HG03135 (cell line): Measurements from ENCODE around the gene SERPINE1.
"Not testable (repeated sequence)": the region's sequence is repeated elsewhere in the genome, so short reads cannot be mapped to it uniquely, and the experiment has no call there.

ENCODE experiments used
- ATAC-seq: cut with Tn5 transposase; IDR thresholded peaks from one replicate; pipeline ENCODE4 v1.9.1; 2021; ENCODE audit warnings: mild to moderate bottlenecking, moderate library complexity; ENCODE audit not compliant: unreplicated experiment

The SERPINE1 gene

DNA sequence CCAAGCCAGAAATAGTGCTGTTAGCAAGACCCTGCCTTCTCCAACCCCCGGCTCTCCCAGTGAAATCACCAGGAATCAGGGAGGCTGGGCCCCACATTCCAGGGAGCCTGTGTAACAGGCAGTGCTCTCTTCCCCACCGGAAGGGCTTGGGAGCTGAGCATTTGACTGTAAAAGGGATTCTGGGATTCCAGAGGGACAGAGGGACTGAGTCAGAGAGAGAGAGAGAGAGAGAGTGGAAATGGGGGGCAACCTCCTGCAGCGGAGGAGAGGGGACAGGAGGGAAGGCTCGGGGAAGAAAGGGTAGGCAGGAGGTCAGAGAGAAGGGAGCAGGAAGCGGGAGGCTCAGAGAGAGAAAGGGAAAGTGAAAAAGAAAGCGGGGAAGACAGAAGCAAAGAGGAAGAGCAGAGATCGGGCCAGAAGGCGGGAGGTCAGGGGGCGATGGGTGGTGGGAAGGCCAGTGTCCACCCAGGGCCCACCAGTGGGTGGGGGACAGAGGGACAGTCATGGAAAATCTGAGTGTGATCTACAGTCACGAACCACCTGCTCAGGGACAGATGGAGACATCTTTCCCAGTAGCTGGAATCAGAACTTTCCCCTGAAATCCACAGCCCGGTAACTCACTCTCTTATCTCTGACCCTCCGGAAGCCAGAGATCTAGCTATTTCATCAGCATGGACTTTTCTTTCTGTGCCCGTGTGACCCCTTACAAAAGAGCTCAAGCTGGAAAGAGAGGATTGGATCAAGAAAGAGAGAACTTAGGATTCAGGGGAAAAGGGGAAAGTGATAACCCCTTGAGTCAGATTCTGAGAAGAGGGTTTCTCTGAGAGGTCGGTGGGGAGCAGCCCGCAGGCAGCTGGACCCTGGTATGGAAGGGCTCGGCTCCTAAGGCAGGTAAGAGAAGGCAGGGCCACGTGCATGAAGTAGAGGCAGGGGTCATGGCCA lies 4.6 kb upstream of the SERPINE1 start:
- ATAC-seq: no peak

DNA sequence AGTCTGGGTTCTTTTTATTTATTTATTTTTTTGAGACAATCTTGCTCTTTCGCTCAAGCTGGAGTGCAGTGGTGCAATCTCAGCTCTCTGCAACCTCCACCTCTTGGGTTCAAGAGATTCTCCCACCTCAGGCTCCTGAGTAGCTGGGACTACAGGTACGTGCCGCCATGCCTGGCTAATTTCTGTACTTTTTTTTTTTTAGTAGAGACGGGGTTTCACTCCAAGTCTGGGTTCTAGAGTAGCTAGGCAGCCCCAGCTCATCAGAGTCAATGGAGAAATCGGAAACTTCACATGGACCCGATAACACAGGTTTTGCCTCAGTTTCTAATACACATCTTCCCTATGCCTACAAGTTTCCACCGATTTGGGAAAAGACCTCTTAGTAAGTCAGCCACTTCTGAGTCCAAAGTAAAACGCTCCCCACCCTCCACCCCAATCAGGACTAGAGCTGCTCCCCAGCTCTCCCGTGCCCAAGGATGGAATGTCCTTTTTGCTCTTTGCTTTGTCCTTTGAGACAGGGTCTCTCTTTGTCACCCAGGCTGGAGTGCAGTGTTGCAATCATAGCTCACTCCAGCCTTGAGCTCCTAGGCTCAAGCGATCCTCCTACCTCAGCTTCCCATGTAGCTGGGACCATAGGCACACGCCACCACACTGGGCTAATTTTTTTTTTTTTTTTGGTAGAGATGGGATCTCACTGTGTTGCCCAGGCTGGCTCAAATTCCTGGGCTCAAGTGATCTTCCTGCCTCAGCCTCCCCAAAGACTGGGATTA lies 3.8 kb upstream of the SERPINE1 start:
- no peak for ATAC-seq

DNA sequence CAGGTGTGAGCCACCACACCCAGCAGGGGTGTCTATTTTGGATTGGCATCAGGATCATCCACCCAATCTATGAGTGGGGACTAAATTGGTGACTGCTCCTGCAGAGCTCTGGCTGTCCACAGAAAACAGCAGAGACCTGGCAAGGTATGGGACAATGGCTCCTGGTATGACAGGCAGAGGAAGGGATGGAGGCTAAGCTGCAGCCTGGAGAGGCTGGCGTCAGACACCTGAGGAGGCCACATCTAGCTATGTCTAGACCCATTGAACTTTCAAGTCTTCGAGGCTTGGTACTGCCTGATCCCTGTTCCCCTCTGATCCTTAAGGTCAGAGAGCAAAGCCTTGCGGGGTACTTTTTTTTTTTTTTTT lies 3.2 kb upstream of the SERPINE1 start:
- no peak for ATAC-seq

DNA sequence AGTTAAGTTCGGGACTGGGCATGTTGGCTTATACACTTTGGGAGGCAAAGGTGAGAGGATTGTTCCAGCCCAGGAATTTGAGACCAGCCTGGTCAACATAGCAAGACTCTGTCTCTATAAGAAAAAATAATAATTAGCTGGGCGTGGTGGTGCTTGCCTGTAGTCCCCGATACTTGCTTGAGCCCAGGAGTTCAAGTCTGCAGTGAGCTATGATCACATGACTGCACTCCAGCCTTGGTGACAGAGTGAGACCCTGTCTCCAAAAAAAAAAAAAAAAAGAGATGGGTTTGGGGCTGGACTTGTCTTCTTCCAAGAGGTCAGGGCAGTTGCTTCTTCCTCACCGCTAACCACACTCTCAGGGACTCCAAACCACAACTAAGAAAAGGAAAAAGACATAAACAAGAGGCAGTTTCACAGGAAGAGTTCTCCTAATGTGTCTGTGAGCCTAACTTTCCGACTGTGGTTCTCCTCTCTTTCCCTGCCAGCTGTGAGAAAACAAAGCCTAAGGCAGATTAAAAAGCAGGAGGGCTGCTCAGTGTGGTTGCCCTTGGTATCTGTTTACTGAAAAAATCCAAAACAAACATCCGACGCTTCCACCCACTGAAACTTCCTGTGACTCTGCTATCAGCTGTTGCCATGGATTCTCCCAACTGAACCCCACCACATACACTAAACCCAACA lies 2.4 kb upstream of the SERPINE1 start:
- no peak for ATAC-seq

DNA sequence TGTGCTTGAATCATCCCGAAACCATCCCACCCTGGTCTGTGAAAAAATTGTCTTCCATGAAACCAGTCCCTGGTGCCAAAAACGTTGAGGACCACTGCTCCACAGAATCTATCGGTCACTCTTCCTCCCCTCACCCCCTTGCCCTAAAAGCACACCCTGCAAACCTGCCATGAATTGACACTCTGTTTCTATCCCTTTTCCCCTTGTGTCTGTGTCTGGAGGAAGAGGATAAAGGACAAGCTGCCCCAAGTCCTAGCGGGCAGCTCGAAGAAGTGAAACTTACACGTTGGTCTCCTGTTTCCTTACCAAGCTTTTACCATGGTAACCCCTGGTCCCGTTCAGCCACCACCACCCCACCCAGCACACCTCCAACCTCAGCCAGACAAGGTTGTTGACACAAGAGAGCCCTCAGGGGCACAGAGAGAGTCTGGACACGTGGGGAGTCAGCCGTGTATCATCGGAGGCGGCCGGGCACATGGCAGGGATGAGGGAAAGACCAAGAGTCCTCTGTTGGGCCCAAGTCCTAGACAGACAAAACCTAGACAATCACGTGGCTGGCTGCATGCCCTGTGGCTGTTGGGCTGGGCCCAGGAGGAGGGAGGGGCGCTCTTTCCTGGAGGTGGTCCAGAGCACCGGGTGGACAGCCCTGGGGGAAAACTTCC lies 784 bp upstream of the SERPINE1 start:
- peak; percentile 55 for ATAC-seq

DNA sequence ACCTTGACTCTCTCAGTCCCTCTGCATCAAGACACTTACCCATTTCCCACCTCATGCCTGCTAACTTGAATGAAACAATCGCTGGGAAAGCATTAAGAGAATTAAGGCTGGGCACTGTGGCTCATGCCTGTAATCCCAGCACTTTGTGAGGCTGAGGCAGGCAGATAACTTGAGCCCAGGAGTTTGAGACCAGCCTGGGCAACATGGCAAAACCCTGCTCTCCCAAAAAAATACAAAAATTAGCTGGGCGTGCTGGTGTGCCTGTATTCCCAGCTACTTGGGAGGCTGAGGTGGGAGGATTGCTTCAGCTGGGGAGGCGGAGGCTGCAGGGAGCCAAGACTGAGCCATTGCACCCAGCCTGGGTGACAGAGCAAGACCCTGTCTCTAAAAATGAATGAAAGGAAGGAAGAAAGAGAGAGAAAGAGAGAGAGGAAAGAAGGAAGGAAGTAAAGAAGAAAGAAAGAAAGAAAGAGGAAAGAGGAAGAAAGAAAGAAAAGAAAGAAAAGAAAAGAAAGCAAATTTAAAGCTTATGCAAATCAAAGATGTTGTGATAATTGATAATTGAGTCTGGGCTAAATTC lies 646 bp downstream of the SERPINE1 start:
- ATAC-seq: no peak

DNA sequence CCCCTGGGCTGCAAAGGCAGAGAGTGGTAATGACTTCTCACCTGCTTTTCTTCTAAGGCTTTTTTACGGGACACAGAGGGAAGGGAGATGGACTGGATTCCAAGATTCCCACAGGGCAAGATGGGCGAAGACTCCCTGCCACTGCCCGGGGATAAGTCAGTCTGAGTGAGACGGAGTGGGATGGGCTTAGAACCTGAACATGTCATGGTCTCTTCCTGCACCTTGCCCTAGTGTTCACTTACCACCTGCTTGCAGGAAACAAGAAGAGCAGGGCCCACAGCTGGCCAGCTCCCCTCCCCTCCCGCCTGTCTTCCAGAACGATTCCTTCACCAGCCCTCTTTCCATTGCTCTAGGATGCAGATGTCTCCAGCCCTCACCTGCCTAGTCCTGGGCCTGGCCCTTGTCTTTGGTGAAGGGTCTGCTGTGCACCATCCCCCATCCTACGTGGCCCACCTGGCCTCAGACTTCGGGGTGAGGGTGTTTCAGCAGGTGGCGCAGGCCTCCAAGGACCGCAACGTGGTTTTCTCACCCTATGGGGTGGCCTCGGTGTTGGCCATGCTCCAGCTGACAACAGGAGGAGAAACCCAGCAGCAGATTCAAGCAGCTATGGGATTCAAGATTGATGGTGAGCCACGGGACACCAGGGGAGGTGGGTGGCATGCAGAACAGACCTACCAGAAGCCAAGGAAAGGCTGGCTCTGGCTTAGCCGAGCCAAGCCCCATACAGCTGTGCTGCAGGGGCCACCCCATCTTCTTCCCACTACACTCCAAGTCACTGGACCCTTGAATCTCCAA lies 1.3 kb downstream of the SERPINE1 start:
- ATAC-seq: no peak

DNA sequence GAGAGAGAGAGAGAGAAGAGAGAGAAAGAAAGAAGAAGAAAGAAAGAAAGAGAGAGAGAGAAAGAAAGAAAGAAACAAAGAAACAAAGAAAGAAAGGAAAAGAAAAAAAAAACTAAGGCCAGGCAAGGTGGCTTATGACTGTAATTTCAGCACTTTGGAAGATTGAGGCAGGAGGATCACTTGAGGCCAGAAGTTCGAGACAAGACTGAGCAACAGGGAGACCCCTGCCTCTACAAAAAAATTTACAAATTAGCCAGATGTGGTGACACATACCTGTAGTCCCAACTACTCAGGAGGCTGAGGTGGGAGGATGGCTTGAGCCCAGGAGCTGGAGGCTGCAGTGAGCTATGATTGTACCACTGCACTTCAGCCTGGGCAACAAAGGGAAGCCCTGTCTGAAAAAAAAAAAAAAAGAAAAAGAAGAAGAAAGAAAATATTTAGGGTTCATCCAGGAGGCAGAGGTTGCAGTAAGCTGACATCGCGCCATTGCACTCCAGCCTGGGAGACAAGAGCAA lies 2.8 kb downstream of the SERPINE1 start:
- ATAC-seq: no peak

DNA sequence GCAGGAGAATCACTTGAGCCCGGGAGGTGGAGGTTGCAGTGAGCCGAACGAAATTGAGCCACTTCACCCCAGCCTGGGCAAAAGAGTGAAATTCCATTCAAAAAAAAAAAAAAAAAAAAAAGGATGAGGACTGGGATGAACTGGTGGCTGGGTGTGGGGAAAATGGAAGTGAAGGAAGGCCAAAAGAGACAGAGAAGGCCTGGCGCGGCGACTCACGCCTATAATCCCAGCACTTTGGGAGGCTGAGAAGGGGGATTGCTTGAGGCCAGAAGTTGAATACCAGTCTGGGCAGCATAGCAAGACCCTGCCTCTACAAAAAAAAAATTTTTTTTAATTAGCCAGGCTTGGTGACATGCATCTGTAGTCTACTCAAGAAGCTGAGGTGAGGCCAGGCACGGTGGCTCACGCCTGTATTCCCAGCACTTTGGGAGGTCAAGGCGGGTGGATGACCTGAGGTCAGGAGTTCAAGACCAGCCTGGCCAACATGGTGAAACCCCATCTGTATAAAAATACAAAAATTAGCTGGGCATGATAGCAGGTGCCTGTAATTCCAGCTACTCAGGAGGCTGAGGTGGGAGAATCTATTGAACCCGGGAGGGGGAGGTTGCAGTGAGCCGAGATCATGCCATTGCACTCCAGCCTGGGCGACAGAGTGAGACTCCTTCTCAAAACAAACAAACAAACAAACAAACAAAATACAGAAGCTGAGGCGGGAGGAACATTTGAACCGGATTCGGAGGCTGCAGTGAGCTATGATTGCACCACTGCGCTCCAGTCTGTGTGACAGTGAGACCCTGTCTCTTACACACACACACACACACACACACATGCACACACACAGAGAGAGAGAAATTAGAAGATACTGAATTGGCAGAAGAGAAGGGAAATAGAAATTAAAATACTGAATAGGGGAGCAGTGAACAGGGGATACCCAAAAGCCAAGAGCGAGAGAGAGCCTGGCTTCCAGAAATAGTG lies 6.0 kb downstream of the SERPINE1 start:
- ATAC-seq: not testable (repeated sequence)

DNA sequence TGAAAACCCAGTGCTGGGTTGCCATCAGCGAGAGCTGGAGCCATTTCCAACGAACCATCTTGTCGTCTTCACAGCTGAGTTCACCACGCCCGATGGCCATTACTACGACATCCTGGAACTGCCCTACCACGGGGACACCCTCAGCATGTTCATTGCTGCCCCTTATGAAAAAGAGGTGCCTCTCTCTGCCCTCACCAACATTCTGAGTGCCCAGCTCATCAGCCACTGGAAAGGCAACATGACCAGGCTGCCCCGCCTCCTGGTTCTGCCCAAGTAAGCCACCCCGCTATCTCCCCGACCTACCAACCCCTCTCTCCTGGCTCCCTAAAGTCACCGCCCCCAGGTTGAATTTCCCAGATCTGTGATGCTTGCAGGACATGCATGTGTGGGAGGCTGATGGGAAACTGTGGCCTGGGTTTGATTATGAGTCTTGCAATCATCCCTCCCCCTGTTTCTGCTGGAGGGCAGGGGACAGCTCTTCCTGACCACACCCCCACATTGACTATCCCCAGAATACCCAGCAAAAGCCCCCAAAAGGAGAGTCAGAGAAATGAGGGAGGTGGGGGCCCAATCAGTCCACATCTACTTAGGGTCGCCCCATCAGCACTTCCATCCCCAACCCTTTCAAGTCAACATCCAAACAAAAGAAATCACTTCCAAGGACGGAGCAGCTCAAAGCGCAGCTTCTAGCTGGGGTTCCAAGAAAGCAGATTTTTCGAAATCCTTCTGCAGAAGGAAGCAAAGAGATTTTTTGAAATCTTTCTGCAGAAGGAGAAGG lies 6.9 kb downstream of the SERPINE1 start:
- ATAC-seq: no peak

DNA sequence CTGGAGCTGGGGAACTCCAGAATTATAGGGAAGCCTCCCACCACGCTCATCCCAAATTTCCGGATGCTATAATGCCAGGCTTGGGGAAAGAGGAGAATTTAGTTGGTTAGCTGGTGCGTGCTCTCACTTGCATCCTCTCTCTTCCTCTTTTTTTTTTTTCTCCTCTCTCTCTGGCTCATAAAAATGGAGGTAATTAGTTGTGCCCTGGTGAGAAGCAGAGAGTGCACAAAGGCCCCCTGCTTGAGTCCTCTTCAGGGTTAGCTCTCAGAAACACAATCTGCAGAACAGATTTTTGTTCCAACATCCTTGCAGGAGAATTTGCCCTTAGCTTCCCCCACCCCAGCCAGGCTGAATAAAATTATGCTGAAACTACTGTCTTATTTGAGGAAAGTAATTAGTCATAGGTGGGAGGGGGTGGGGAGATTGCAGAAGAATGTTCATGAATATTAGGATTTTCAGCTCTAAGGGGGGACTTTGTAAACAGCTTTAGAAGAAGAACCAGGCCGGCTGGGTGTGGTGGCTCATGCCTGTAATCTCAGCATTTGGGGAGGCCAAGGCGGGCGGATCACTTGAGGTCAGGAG lies 7.6 kb downstream of the SERPINE1 start:
- no peak for ATAC-seq

DNA sequence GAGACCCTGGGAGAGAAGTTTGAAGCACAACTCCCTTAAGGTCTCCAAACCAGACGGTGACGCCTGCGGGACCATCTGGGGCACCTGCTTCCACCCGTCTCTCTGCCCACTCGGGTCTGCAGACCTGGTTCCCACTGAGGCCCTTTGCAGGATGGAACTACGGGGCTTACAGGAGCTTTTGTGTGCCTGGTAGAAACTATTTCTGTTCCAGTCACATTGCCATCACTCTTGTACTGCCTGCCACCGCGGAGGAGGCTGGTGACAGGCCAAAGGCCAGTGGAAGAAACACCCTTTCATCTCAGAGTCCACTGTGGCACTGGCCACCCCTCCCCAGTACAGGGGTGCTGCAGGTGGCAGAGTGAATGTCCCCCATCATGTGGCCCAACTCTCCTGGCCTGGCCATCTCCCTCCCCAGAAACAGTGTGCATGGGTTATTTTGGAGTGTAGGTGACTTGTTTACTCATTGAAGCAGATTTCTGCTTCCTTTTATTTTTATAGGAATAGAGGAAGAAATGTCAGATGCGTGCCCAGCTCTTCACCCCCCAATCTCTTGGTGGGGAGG lies 10.8 kb downstream of the SERPINE1 start:
- no peak for ATAC-seq

DNA sequence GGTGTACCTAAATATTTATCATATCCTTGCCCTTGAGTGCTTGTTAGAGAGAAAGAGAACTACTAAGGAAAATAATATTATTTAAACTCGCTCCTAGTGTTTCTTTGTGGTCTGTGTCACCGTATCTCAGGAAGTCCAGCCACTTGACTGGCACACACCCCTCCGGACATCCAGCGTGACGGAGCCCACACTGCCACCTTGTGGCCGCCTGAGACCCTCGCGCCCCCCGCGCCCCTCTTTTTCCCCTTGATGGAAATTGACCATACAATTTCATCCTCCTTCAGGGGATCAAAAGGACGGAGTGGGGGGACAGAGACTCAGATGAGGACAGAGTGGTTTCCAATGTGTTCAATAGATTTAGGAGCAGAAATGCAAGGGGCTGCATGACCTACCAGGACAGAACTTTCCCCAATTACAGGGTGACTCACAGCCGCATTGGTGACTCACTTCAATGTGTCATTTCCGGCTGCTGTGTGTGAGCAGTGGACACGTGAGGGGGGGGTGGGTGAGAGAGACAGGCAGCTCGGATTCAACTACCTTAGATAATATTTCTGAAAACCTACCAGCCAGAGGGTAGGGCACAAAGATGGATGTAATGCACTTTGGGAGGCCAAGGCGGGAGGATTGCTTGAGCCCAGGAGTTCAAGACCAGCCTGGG lies 11.4 kb downstream of the SERPINE1 start:
- ATAC-seq: peak; percentile 68

DNA sequence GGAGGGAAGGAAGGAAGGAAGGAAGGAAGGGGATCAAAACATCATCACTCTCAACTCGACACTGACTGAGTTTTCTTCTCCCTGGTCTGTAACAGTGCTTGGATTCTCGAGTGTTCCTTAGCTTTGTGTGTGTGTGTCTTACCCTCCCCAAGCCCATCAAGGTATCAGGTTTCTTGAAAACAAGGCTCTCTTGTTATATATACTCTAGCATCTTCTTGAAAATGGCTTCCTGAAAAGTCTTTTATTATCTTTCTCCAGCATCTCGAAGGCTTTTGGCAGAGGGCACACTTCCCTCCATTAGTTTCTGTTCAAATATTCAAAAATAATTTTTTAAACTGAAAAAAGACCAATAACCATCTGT lies 13.4 kb downstream of the SERPINE1 start:
- no peak for ATAC-seq

DNA sequence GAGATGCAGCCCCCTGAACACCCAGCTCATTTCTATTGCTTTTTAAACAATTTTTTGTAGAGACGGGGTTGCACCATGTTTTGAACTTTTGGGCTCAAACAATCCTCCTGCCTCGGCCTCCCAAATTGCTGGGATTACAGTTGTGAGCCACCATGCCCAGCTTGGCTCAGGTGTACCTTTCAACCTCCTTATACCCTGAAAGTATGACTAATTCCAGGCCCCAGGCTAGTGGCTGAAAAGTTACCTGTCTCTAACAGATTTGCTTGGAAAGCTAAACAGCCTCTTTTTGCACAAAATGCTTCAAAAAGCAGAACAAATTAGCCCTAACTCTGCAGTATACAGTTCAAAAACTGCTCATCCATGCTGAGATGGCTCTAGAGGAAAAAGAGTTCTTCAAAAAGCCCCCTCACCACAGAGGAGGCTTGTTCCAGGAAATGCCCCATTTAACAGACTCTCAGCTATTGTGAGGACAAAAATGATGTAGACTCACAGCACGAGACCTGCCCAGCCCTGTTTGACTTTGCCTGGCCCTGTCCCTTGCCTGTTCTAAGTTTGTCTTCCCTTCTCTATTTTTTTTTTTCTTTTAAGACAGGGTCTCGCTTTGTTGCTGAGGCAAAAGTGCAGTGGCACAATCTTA lies 14.0 kb downstream of the SERPINE1 start:
- ATAC-seq: no peak
